Loucy (cell line): ENCODE data around the gene JOSD2.

ENCODE experiments used
- H2AFZ ChIP-seq: fragments of 200-600 bp; sonication (generic); 2 replicates; pipeline ENCODE4 v1.6.0; 2016; ENCODE audit warnings: antibody characterized with exemption, mild to moderate bottlenecking, low read length, moderate library complexity
- H3F3A ChIP-seq: fragments of 200-600 bp; 2 replicates; pipeline ENCODE4 v1.6.0; 2016; ENCODE audit warnings: antibody characterized with exemption, low read depth, mild to moderate bottlenecking
- H3K27me3 ChIP-seq: fragments of 200-600 bp; sonication (generic); 2 replicates; pipeline ENCODE4 v1.6.1; 2014; ENCODE audit warnings: low read length, mild to moderate bottlenecking; ENCODE audit not compliant: insufficient read depth, poor library complexity, severe bottlenecking
- H3K36me3 ChIP-seq: fragments of 200-600 bp; sonication (generic); 2 replicates; pipeline ENCODE4 v1.6.1; 2016; ENCODE audit warnings: low read length; ENCODE audit not compliant: insufficient read depth
- H3K4me1 ChIP-seq: fragments of 200-600 bp; sonication (generic); 2 replicates; pipeline ENCODE4 v1.5.1; 2014; ENCODE audit warnings: low read length, mild to moderate bottlenecking; ENCODE audit not compliant: insufficient read depth, poor library complexity, severe bottlenecking
- H3K4me2 ChIP-seq: fragments of 200-600 bp; sonication (generic); 2 replicates; pipeline ENCODE4 v1.6.0; 2014; ENCODE audit warnings: antibody characterized with exemption, low read length, low read depth, mild to moderate bottlenecking; ENCODE audit not compliant: poor library complexity, severe bottlenecking
- H3K4me3 ChIP-seq: fragments of 200-600 bp; sonication (generic); 2 replicates; pipeline ENCODE4 v1.5.1; 2014; ENCODE audit warnings: low read length, mild to moderate bottlenecking, mixed read lengths; ENCODE audit not compliant: poor library complexity, severe bottlenecking
- H3K79me2 ChIP-seq: fragments of 200-600 bp; sonication (generic); 2 replicates; pipeline ENCODE4 v1.6.1; 2014; ENCODE audit warnings: low read length; ENCODE audit not compliant: insufficient read depth
- H3K9ac ChIP-seq: fragments of 200-600 bp; sonication (generic); 2 replicates; pipeline ENCODE4 v1.6.0; 2014; ENCODE audit warnings: mild to moderate bottlenecking, low read depth, low read length, moderate library complexity; ENCODE audit not compliant: poor library complexity, severe bottlenecking
- H3K9me2 ChIP-seq: fragments of 200-600 bp; sonication (generic); replicated peaks from 2 replicates; pipeline ENCODE4 v1.6.1; 2016; ENCODE audit warnings: low read depth, low read length, mixed read lengths
- H3K9me3 ChIP-seq: fragments of 200-600 bp; sonication (generic); 2 replicates; pipeline ENCODE4 v1.6.1; 2014; ENCODE audit warnings: mild to moderate bottlenecking, antibody characterized with exemption, low read length, low read depth; ENCODE audit not compliant: insufficient read depth
- H4K20me1 ChIP-seq: fragments of 200-600 bp; sonication (generic); 2 replicates; pipeline ENCODE4 v1.6.0; 2014; ENCODE audit warnings: antibody characterized with exemption, low read length, mild to moderate bottlenecking; ENCODE audit not compliant: insufficient read depth, poor library complexity, severe bottlenecking
- EZH2phosphoT487 ChIP-seq: fragments of 200-600 bp; IDR thresholded peaks from 2 replicates; pipeline ENCODE4 v1.6.1; 2018; ENCODE audit warnings: antibody characterized with exemption, mild to moderate bottlenecking, moderate library complexity, borderline replicate concordance
- TF ChIP-seq, protein P1 (sequence below): fragments of 200-600 bp; sonication (generic); conservative IDR thresholded peaks from 2 replicates; pipeline ENCODE4 v1.5.1; 2014; ENCODE audit warnings: mild to moderate bottlenecking, antibody characterized with exemption, low read length

Gene JOSD2

DNA sequence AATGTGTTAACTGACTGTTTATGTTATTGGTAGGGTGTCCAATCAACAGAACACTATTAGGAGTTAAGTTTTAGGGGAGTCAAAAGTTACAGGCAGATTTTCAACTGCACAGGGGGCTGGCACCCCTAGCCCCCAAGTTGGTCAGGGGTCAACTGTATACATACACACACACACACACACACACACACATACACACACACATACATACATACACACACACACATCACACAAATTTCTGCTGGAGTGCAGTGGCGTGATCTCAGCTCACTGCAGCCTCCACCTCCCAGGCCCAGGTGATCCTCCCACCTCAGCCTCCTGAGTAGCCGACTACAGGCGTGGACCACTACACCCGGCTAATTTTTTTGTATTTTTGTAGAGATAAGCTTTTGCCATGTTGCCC lies 47.0 kb upstream of the JOSD2 start:
- Histone ChIP-seq H3K27me3 (no peaks in the 10 kb centered on the region), H3K9me2 (no peaks in the 10 kb centered on the region), H3K79me2 (no peaks in the 10 kb centered on the region), H4K20me1 (no peaks in the 10 kb centered on the region), H3K9ac (no peak overlapping the region), H3K4me1 (peaks cover 13% of the 10 kb centered on the region), H3K4me3 (no peak overlapping the region), H3K4me2 (no peak overlapping the region), H3K36me3 (no peaks in the 10 kb centered on the region), H3F3A (no peaks in the 10 kb centered on the region), H2AFZ (no peak overlapping the region), H3K9me3 (no peaks in the 10 kb centered on the region)
- TF ChIP-seq, protein P1, sequence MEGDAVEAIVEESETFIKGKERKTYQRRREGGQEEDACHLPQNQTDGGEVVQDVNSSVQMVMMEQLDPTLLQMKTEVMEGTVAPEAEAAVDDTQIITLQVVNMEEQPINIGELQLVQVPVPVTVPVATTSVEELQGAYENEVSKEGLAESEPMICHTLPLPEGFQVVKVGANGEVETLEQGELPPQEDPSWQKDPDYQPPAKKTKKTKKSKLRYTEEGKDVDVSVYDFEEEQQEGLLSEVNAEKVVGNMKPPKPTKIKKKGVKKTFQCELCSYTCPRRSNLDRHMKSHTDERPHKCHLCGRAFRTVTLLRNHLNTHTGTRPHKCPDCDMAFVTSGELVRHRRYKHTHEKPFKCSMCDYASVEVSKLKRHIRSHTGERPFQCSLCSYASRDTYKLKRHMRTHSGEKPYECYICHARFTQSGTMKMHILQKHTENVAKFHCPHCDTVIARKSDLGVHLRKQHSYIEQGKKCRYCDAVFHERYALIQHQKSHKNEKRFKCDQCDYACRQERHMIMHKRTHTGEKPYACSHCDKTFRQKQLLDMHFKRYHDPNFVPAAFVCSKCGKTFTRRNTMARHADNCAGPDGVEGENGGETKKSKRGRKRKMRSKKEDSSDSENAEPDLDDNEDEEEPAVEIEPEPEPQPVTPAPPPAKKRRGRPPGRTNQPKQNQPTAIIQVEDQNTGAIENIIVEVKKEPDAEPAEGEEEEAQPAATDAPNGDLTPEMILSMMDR, result no peak
- TF ChIP-seq EZH2phosphoT487, result no peak

DNA sequence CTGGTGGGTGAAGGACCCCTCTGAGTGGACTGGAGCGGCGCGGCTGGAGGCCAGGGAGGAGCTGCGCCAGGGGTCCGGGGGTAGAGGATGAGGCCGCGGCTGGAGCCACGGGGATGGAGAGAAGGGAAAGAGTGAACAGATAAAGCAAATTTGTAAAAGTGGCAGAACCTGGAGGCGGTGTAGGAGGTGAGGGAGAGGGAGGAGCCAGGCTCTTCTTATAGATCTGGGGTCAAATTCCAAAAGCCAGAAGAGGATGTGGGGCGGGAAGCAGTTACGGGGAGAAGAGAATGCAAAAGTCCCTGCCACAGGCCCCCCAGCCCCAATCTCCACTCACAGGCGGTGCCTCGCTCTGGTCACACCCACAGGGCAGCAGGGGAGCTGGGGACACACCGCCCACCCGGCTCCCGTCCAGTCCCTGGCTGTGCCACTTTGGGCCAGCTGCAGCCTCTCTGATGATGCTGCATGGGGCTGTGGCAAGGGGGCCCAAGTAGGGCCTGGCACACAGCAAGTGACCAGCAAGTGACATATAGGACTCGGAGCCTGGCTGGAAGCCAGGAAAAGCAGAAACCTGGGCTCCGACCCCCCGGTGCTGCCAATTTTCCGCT lies 46.1 kb upstream of the JOSD2 start:
- peak overlapping the region; percentile 87 for H3K4me2 ChIP-seq
- H3K9ac ChIP-seq, result peak overlapping the region; percentile 73
- H4K20me1 ChIP-seq, result no peaks in the 10 kb centered on the region
- no peaks in the 10 kb centered on the region for H3K27me3 ChIP-seq
- no peak for TF ChIP-seq EZH2phosphoT487
- TF ChIP-seq, protein P1, result no peak
- H3K36me3 ChIP-seq, result no peaks in the 10 kb centered on the region
- no peaks in the 10 kb centered on the region for H3K9me3 ChIP-seq
- H3K4me3 ChIP-seq, result peak overlapping the region; percentile 84
- H3K9me2 ChIP-seq, result no peaks in the 10 kb centered on the region
- H3F3A ChIP-seq, result no peaks in the 10 kb centered on the region
- H3K4me1 ChIP-seq, result peaks cover 13% of the 10 kb centered on the region
- no peaks in the 10 kb centered on the region for H3K79me2 ChIP-seq
- H2AFZ ChIP-seq, result peak overlapping the region; percentile 100

DNA sequence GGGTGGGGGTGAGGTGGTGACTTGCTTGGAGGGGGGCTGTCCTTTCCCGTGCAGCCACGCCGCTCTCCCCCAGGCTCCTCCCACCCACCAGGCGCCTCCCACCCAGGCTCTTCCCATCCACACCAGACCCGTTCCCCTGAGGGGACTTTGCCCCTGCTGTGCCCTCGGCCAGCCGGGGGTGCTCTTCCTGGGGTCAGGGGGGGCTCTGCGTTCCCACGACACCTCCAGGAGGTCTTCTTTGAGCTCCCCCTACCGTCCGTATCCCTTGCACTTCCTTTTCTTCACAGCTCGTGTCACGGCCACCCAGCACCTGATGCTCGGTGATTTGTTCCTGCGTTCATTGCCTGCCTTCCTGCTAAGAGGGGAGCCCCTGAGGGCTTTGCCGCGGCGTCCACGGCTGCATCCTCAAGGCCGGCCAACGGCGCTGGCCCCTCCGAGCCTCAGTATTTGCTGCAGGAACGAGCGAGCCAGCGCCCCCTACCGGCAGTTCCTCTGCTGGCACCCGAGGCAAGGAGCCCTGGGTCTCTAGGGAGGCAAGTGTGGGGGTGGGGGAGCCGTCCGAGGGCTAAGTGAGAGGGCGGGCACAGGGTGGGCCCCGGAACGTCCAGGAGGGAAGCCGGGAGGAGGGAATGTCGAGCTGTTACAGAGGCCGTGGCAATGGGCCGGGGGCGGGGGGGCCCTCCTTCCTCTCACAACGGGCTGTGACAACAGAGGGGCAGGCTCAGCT lies 45.5 kb upstream of the JOSD2 start:
- Histone ChIP-seq H3K9me2 (no peaks in the 10 kb centered on the region), H4K20me1 (no peaks in the 10 kb centered on the region), H3K27me3 (no peaks in the 10 kb centered on the region), H3K4me1 (peaks cover 13% of the 10 kb centered on the region), H2AFZ (peak overlapping the region; percentile 100), H3K9me3 (no peaks in the 10 kb centered on the region), H3F3A (no peaks in the 10 kb centered on the region), H3K79me2 (no peaks in the 10 kb centered on the region), H3K9ac (peak overlapping the region; percentile 73), H3K36me3 (no peaks in the 10 kb centered on the region), H3K4me2 (peak overlapping the region; percentile 87), H3K4me3 (peak overlapping the region; percentile 84)
- TF ChIP-seq, protein P1, result peak; percentile 100
- TF ChIP-seq EZH2phosphoT487, result no peak
